Myocyte (in vitro differentiated cells): ENCODE results near the gene SYT9. TPM values are rescaled to one million over a fixed set of nuclear protein-coding genes. Genes with fewer than 3 reads are reported as not detected.

Experiments used
- DNase-seq: peaks from one replicate; pipeline ENCODE4 v3.0.0-alpha.2; 2012; ENCODE audit warnings: low read depth
- total RNA-seq: library from RNA; depleted of rRNA; stranded (reverse); fragments of >200 nt; gene quantifications from 2 replicates; pipeline ENCODE4 v1.2.3, GENCODE V29; 2014

SYT9 gene
- total RNA-seq, 1 donor from 2014 or later: not detected

- DNase-seq: no peak
Observed at GRCh38 chr11:7421136-7421535, 169.4 kb downstream of the SYT9 start.

GRCh38 chr11:7422544-7423331, 171.0 kb downstream of the SYT9 start:
- no peak for DNase-seq

GRCh38 chr11:7423946-7424345, 172.2 kb downstream of the SYT9 start:
- DNase-seq: no peak

- no peak for DNase-seq
Observed at GRCh38 chr11:7427733-7428132, 176.0 kb downstream of the SYT9 start.

- DNase-seq: no peak
Observed at GRCh38 chr11:7428196-7428595, 176.5 kb downstream of the SYT9 start.

- DNase-seq: no peak
Observed at GRCh38 chr11:7430496-7430895, 178.8 kb downstream of the SYT9 start.

- no peak for DNase-seq
Observed at GRCh38 chr11:7435176-7435575, 183.5 kb downstream of the SYT9 start.

GRCh38 chr11:7436146-7436545, 184.4 kb downstream of the SYT9 start:
- DNase-seq: no peak

GRCh38 chr11:7436657-7437056, 185.0 kb downstream of the SYT9 start:
- no peak for DNase-seq

- no peak for DNase-seq
Observed at GRCh38 chr11:7437696-7438095, 186.0 kb downstream of the SYT9 start.

- DNase-seq: no peak
Observed at GRCh38 chr11:7439746-7440320, 188.1 kb downstream of the SYT9 start.

GRCh38 chr11:7442588-7443215, 191.0 kb downstream of the SYT9 start:
- peak; percentile 67 for DNase-seq

- no peak for DNase-seq
Observed at GRCh38 chr11:7444091-7444981, 192.6 kb downstream of the SYT9 start.

- no peak for DNase-seq
Observed at GRCh38 chr11:7445564-7445963, 193.9 kb downstream of the SYT9 start.

GRCh38 chr11:7448201-7448600, 196.5 kb downstream of the SYT9 start:
- no peak for DNase-seq

GRCh38 chr11:7449211-7449840, 197.6 kb downstream of the SYT9 start:
- peak; percentile 18 for DNase-seq

GRCh38 chr11:7449841-7450214, 198.1 kb downstream of the SYT9 start:
- DNase-seq: no peak

GRCh38 chr11:7450836-7451235, 199.1 kb downstream of the SYT9 start:
- DNase-seq: no peak

GRCh38 chr11:7451520-7451919, 199.8 kb downstream of the SYT9 start:
- no peak for DNase-seq

GRCh38 chr11:7451952-7452494, 200.3 kb downstream of the SYT9 start:
- no peak for DNase-seq

GRCh38 chr11:7454854-7455253, 203.2 kb downstream of the SYT9 start:
- DNase-seq: no peak
